Transverse colon (tissue), 3 donors: ENCODE measurements around the gene GPSM1.

Experiments used
- POLR2A ChIP-seq: fragments of 450-650 bp; IDR thresholded peaks from one replicate; pipeline ENCODE4 v1.6.1; 2016; ENCODE audit warnings: antibody characterized with exemption, mild to moderate bottlenecking, moderate library complexity
- TF ChIP-seq, protein P1 (sequence below), 5 experiments: fragments of 200-600 bp in 3 of 5; fragments of 450-650 bp in 2 of 5; sonication (generic) in 3 of 5; IDR thresholded peaks; 1 replicate in 2 of 5; 2 replicates in 3 of 5; pipeline ENCODE4 v1.5.1; 2016 to 2017; ENCODE audit warnings: antibody characterized with exemption in 5 of 5, inconsistent platforms in 3 of 5, mild to moderate bottlenecking in 2 of 5, moderate library complexity in 1 of 5

DNA sequence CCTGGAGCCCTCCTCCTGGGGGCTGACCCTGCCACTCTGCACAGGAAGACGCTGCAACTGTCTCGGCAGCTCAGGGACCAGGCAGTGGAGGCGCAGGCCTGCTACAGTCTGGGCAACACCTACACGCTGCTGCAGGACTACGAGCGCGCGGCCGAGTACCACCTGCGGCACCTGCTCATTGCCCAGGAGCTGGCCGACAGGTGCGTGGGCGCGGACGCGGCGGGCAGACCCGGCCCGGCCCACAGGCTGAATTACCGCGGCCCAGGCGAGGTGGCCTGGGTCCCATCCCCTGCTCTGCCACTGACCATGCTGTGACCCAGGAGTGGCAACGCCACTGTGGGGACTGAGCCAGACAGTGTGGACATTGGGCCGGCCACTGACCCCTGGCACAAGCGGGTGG lies 11.2 kb downstream of the GPSM1 start:
- TF ChIP-seq POLR2A = no peak
- TF ChIP-seq, protein P1, sequence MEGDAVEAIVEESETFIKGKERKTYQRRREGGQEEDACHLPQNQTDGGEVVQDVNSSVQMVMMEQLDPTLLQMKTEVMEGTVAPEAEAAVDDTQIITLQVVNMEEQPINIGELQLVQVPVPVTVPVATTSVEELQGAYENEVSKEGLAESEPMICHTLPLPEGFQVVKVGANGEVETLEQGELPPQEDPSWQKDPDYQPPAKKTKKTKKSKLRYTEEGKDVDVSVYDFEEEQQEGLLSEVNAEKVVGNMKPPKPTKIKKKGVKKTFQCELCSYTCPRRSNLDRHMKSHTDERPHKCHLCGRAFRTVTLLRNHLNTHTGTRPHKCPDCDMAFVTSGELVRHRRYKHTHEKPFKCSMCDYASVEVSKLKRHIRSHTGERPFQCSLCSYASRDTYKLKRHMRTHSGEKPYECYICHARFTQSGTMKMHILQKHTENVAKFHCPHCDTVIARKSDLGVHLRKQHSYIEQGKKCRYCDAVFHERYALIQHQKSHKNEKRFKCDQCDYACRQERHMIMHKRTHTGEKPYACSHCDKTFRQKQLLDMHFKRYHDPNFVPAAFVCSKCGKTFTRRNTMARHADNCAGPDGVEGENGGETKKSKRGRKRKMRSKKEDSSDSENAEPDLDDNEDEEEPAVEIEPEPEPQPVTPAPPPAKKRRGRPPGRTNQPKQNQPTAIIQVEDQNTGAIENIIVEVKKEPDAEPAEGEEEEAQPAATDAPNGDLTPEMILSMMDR (IDR thresholded peaks at IDR 0.05) = no peak
